CD4-positive, alpha-beta T cell treated with Interferon gamma for 1 hour (primary cell): ENCODE measurements around the gene ABLIM2.

Source experiments
- DNase-seq: peaks from one replicate; pipeline ENCODE4 v3.0.0-alpha.2; 2020

Gene ABLIM2

DNA sequence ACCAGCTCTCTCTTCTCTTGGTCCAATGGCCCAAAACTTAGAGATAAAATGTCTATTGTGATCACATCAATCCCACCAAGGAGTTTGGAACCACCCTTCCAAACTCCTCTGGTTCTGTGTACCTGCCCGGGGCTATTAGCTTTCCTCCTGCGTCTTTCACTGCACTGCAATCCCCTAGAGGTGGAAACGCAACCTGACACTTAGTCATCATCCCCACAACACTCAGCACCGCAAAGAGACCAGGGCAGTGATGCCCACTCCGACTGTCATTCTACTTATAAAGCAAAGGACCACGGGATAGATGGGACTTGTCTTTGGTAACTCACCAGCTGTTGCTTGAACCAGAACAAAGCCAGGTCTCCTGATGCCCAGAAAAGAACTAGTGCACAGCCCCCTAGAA is 240.9 kb downstream of the ABLIM2 start:
- no peak for DNase-seq

DNA sequence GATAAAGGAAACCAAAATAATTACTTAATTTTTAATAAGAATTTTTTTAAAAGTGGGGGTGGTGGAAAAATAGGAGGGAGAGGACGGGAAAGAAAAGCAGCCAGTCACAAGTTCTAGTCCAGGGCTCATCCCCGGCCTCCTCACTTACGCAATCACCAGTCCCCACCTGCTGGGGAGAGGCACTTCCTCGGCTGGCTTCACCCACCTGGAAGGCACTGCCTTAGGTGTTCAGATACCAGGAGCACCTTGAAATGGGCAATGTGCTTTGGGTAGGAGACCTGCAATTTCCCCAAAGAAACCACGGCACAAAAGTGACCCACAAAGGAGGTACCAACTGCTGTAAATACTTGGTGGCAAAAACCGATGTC is 242.8 kb downstream of the ABLIM2 start:
- DNase-seq: no peak
